ENCODE data around the gene HTRA3. TPM values are rescaled to one million over a fixed set of nuclear protein-coding genes. Genes with fewer than 3 reads are reported as not detected.

The HTRA3 gene
- polyA plus RNA-seq, 1 donor from 2014 or later: not detected

DNA sequence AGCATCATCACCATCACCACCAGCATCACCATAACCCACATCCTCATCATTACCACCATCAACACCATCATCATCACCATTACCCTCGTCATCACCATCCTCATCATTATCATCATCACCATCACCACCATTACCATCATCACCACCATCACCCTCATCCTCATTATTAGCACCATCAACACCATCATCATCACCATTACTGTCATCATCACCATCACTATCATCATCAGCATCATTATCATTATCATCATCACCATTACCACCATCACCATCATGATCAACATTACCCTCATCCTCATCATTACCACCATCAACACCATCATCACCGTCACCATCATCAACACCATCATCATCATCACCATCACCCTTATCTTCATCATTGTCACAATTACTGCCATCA is 51.7 kb downstream of the HTRA3 start:
- H3K79me2 ChIP-seq (replicated peaks; ENCODE audit: insufficient read depth, low read length): no peaks in the 10 kb centered on the region
- no peaks in the 10 kb centered on the region for H3K9me3 ChIP-seq (ENCODE audit: low read length)
- H3K4me2 ChIP-seq (ENCODE audit: low read length): no peak overlapping the region
- no peak overlapping the region for H2AFZ ChIP-seq (ENCODE audit: low read depth, low read length)
- H3K9me2 ChIP-seq (ENCODE audit: insufficient read depth, low read length): no peaks in the 10 kb centered on the region
- no peaks in the 10 kb centered on the region for H3K36me3 ChIP-seq (ENCODE audit: insufficient read depth, low read length)
- H3F3A ChIP-seq (ENCODE audit: insufficient read depth, low read length, poor library complexity, severe bottlenecking): no peaks in the 10 kb centered on the region
- H3K4me3 ChIP-seq (ENCODE audit: low read length): no peak overlapping the region
- H3K27me3 ChIP-seq (ENCODE audit: insufficient read depth, low read depth, low read length): no peaks in the 10 kb centered on the region
- no peak overlapping the region for H3K27ac ChIP-seq (ENCODE audit: low read length)
- TF ChIP-seq, protein P1, sequence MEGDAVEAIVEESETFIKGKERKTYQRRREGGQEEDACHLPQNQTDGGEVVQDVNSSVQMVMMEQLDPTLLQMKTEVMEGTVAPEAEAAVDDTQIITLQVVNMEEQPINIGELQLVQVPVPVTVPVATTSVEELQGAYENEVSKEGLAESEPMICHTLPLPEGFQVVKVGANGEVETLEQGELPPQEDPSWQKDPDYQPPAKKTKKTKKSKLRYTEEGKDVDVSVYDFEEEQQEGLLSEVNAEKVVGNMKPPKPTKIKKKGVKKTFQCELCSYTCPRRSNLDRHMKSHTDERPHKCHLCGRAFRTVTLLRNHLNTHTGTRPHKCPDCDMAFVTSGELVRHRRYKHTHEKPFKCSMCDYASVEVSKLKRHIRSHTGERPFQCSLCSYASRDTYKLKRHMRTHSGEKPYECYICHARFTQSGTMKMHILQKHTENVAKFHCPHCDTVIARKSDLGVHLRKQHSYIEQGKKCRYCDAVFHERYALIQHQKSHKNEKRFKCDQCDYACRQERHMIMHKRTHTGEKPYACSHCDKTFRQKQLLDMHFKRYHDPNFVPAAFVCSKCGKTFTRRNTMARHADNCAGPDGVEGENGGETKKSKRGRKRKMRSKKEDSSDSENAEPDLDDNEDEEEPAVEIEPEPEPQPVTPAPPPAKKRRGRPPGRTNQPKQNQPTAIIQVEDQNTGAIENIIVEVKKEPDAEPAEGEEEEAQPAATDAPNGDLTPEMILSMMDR (IDR thresholded peaks at IDR 0.05; ENCODE audit: poor library complexity, severe bottlenecking): no peak
- TF ChIP-seq POLR2AphosphoS5 (IDR thresholded peaks at IDR 0.05) (no peak), SMC3 (conservative IDR thresholded peaks at IDR 0.05; ENCODE audit: poor library complexity) (no peak), RAD21 (conservative IDR thresholded peaks at IDR 0.05) (no peak), MXI1 (conservative IDR thresholded peaks at IDR 0.05; ENCODE audit: poor library complexity, severe bottlenecking) (no peak), EP300 (conservative IDR thresholded peaks at IDR 0.05; ENCODE audit: poor library complexity, severe bottlenecking) (no peak), TAF1 (IDR thresholded peaks at IDR 0.05; ENCODE audit: low read depth) (no peak), REST (IDR thresholded peaks at IDR 0.05; ENCODE audit: borderline replicate concordance) (no peak), EZH2 (IDR thresholded peaks at IDR 0.05; ENCODE audit: borderline replicate concordance, insufficient read depth, low read length, poor library complexity, severe bottlenecking) (no peak)
- no peak overlapping the region for H3K9ac ChIP-seq (ENCODE audit: low read length)
- H4K20me1 ChIP-seq (ENCODE audit: insufficient read depth): no peaks in the 10 kb centered on the region

- H3K27ac ChIP-seq (ENCODE audit: low read length): no peak overlapping the region
- no peaks in the 10 kb centered on the region for H3F3A ChIP-seq (ENCODE audit: insufficient read depth, low read length, poor library complexity, severe bottlenecking)
- H3K4me3 ChIP-seq (ENCODE audit: low read length): no peak overlapping the region
- H3K9me3 ChIP-seq (ENCODE audit: low read length): no peaks in the 10 kb centered on the region
- H3K36me3 ChIP-seq (ENCODE audit: insufficient read depth, low read length): no peaks in the 10 kb centered on the region
- H3K27me3 ChIP-seq (ENCODE audit: insufficient read depth, low read depth, low read length): no peaks in the 10 kb centered on the region
- H3K9ac ChIP-seq (ENCODE audit: low read length): no peak overlapping the region
- no peak overlapping the region for H3K4me2 ChIP-seq (ENCODE audit: low read length)
- H2AFZ ChIP-seq (ENCODE audit: low read depth, low read length): no peak overlapping the region
- no peaks in the 10 kb centered on the region for H3K79me2 ChIP-seq (replicated peaks; ENCODE audit: insufficient read depth, low read length)
- H3K9me2 ChIP-seq (ENCODE audit: insufficient read depth, low read length): no peaks in the 10 kb centered on the region
- TF ChIP-seq RAD21 (conservative IDR thresholded peaks at IDR 0.05) (no peak), POLR2AphosphoS5 (IDR thresholded peaks at IDR 0.05) (no peak), EP300 (conservative IDR thresholded peaks at IDR 0.05; ENCODE audit: poor library complexity, severe bottlenecking) (no peak), EZH2 (IDR thresholded peaks at IDR 0.05; ENCODE audit: borderline replicate concordance, insufficient read depth, low read length, poor library complexity, severe bottlenecking) (no peak), SMC3 (conservative IDR thresholded peaks at IDR 0.05; ENCODE audit: poor library complexity) (no peak), REST (IDR thresholded peaks at IDR 0.05; ENCODE audit: borderline replicate concordance) (no peak), MXI1 (conservative IDR thresholded peaks at IDR 0.05; ENCODE audit: poor library complexity, severe bottlenecking) (no peak), TAF1 (IDR thresholded peaks at IDR 0.05; ENCODE audit: low read depth) (no peak)
- TF ChIP-seq, protein P1 (IDR thresholded peaks at IDR 0.05; ENCODE audit: poor library complexity, severe bottlenecking): no peak
- no peaks in the 10 kb centered on the region for H4K20me1 ChIP-seq (ENCODE audit: insufficient read depth)
These were observed 52.2 kb downstream of the HTRA3 start for GRCh38 chr4:8321771-8322170.

Measured in neural cell (in vitro differentiated cells).